Measurements from ENCODE around the gene ZNF789.

DNA sequence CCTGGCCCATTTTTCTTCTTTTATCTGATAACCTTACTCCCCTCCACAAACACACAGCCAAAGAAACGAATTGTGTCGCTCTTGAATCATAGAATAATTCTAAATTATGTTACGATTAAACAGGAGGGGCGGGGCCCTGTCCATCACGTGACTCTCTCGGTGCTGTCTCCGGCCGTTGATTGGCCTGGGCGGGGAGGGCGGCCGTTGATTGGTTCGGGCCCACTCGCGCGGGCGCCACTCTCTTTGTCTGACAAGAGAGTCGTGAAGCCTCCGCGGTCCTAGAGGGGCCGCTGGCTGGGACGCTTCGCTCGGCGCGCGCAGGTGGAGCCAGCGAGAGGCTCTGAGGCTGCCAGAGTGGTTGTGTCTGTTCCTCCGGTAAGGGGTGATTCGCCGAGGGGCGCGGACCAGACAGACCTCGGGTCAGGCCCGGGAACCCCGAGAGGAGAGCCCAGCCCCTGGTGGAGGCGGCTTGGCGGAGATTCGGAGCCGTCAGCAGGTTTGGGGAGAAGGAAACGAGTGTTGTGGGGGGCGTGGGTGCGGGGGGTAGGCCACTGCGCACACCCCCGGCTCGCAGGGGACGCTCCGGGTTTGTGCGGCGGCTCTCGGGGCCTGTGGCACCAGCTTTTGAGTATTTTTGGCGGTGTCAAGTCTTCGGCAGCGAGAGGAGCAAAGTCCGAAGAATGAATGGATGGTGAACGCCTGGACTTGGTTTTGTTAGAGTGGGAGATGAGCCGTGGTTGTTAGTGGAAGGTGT lies at the start of gene ZNF789:
- TF ChIP-seq CTCF (conservative IDR thresholded peaks at IDR 0.05; ENCODE audit: low read length) (no peak), EZH2phosphoT487 (IDR thresholded peaks at IDR 0.05; ENCODE audit: borderline replicate concordance, low read depth, low read length) (no peak)

All from OCI-LY7 (cell line).